ENCODE data around the gene TTLL11. TPM values are rescaled to one million over a fixed set of nuclear protein-coding genes. Genes with fewer than 3 reads are reported as not detected.

Gene TTLL11
- total RNA-seq, 1 experiment from 2014 or later, result 8.8 TPM

DNA sequence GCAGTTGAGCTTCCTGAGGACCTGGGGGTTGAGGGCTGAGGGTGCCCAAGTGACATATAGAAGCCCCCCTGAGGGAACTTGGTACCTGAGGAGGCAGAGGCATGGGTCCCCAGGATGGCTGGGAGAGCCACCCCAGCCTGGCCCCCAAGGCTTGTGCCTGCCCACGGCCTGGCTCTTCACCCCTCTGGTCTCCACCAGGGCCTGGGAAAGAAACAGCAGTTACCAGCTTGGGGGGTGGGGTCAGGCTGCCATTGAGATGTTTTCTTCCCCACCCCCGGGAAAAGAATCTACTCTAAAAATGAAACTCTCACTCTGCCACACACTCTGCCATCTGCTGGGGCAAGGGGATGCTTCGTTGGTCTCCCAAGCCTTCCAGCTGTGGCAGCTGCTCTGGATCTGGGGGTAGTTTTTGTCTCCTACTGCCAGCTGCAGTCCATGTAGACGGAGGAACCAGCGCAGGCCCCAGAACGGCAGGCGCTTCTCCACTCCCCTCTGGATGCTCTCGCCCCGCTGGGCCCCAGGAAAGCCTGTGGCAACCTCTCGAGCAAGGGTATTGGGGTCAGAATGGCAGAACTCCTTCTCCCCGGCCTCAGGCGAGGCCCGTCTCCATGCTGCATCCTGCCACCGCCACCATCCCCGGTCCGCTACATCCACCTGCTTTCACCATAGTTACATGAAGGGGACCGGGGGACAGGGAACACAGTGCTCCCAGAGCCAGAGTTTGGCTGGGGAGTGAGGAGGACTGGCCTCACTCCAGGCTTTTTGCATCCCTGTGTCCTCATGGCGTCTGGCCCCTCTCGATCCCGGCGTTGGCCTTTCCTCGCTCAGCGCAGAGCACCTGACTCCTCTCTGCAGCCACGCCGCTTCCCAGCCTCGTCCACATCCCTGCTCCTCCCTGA, 318.1 kb downstream of the TTLL11 start:
- no peaks in the 10 kb centered on the region for H3K4me1 ChIP-seq
- no peaks in the 10 kb centered on the region for H3K27me3 ChIP-seq
- H3K36me3 ChIP-seq, result no peaks in the 10 kb centered on the region; the same call in 1 of the 2 replicates
- no peaks in the 10 kb centered on the region for H3K9me3 ChIP-seq (replicated peaks)
- no peak overlapping the region for H3K27ac ChIP-seq
- H3K4me3 ChIP-seq, result no peak overlapping the region
- no peak for DNase-seq

DNA sequence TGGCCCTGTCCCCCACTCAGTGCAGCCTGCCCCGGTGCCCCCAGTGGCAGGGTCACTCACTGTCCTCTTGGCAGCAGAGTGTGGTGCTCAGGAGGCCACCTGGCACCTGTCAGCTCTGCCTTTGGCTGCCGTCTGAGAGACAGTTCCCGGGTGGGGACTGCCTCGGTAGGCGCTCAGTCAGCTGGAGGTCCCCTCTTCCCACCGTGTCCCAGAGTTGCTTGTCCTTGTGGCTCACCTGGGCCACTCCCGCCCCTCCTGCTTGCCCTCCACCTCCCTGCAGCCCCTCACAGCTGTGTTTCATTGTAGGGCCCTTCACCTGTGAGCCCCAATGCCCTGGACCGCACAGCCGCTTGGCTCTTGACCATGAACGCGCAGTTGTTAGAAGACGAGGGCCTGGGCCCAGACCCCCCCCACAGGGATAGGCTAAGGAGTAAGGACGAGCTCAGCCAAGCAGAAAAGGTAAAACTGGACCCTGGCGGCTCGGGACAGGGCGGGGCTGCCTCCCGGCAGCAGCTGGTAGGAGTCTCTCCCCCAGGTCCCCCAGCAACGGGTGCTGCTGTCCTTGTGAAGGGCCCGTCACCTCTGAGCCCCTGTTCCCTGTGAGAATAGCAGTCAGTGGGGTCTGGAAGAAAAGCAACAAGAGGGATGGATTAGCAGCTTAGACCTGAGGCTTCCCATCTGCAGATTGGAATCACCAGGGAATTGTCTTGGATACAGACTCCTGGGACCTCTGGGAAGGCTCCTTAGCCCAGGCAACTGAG, 319.0 kb downstream of the TTLL11 start:
- Histone ChIP-seq H3K4me1 (no peaks in the 10 kb centered on the region), H3K36me3 (no peaks in the 10 kb centered on the region; the same call in 1 of the 2 replicates), H3K4me3 (no peak overlapping the region), H3K27ac (no peak overlapping the region), H3K27me3 (no peaks in the 10 kb centered on the region), H3K9me3 (replicated peaks) (no peaks in the 10 kb centered on the region)
- DNase-seq, result no peak

DNA sequence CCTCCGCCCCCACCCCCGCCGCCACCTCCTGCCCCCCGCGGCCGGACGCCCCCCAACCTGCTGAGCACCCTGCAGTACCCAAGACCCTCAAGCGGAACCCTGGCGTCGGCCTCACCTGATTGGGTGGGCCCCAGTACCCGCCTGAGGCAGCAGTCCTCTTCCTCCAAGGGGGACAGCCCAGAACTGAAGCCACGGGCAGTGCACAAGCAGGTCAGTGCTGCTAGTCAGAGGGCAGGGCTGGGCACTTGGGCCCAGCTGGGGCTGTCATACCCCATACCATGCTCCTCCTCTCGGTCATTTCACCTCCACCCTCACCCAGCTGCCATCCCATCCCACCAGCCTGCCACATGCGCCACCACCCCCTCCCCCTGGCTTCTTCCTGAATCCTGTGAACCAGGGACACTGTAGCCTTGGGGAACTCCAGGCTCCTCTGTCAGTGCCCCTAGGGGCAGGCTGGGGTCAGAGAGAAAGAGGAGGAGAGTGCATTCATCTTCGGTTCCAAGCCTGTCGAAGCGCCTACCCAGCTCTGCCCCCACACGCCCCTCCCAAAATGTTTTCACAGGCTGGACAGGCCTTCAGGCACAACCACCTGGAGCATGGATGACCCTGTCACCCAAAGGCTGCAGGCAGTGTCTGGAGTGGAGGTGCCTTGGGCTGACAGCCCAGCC, 319.7 kb downstream of the TTLL11 start:
- H3K9me3 ChIP-seq (replicated peaks), result no peaks in the 10 kb centered on the region
- H3K4me3 ChIP-seq, result no peak overlapping the region
- H3K4me1 ChIP-seq, result no peaks in the 10 kb centered on the region
- H3K36me3 ChIP-seq, result no peaks in the 10 kb centered on the region; the same call in 1 of the 2 replicates
- no peaks in the 10 kb centered on the region for H3K27me3 ChIP-seq
- no peak overlapping the region for H3K27ac ChIP-seq
- DNase-seq, result no peak

DNA sequence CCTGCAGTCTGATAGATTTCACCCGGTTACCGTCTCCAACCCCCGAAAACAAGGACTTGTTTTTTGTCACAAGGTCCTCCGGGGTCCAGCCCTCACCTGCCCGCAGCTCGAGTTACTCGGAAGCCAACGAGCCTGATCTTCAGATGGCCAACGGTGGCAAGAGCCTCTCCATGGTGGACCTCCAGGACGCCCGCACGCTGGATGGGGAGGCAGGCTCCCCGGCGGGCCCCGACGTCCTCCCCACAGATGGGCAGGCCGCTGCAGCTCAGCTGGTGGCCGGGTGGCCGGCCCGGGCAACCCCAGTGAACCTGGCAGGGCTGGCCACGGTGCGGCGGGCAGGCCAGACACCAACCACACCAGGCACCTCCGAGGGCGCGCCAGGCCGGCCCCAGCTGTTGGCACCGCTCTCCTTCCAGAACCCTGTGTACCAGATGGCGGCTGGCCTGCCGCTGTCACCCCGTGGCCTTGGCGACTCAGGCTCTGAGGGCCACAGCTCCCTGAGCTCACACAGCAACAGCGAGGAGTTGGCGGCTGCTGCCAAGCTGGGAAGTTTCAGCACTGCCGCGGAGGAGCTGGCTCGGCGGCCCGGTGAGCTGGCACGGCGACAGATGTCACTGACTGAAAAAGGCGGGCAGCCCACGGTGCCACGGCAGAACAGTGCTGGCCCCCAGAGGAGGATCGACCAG, 320.4 kb downstream of the TTLL11 start:
- Histone ChIP-seq H3K27me3 (no peaks in the 10 kb centered on the region), H3K27ac (no peak overlapping the region), H3K4me3 (no peak overlapping the region), H3K9me3 (replicated peaks) (no peaks in the 10 kb centered on the region), H3K36me3 (no peaks in the 10 kb centered on the region; the same call in 1 of the 2 replicates), H3K4me1 (no peaks in the 10 kb centered on the region)
- DNase-seq, result no peak

Other genes starting within 250 kb of the TTLL11 start
- 96.1 and 98.8 TPM in 2 replicates for gene NDUFA8, start 66.5 kb upstream of the TTLL11 start, total RNA-seq (2014; rRNA removed; shearing (Covaris generic))
- not detected in 2 replicates for gene MORN5, start 66.6 kb upstream of the TTLL11 start, total RNA-seq (2014; rRNA removed; shearing (Covaris generic))
- gene LHX6, start 135.6 kb upstream of the TTLL11 start, total RNA-seq (2014; rRNA removed; shearing (Covaris generic)), result 6.1 and 6.3 TPM in 2 replicates
- gene RBM18, start 171.5 kb upstream of the TTLL11 start, total RNA-seq (2014; rRNA removed; shearing (Covaris generic)), result 23.9 and 29.4 TPM in 2 replicates
- 68.0 and 72.0 TPM in 2 replicates for gene MRRF, start 171.6 kb upstream of the TTLL11 start, total RNA-seq (2014; rRNA removed; shearing (Covaris generic))

Measured in SJCRH30 (cell line).